K562 (cell line): ENCODE results near the gene ADK. TPM values are rescaled to one million over a fixed set of nuclear protein-coding genes. Genes with fewer than 3 reads are reported as not detected.

ENCODE experiments used
- ATF7 ChIP-seq: fragments of 450-650 bp; IDR thresholded peaks from 2 replicates; pipeline ENCODE4 v1.7.1; 2014; ENCODE audit warnings: mild to moderate bottlenecking, moderate library complexity
- COPS2 ChIP-seq: fragments of 450-650 bp; conservative IDR thresholded peaks from 2 replicates; pipeline ENCODE4 v1.6.1; 2016; ENCODE audit warnings: mild to moderate bottlenecking, moderate library complexity
- GABPB2 ChIP-seq: fragments of 250-450 bp; sonication (Bioruptor Pico); conservative IDR thresholded peaks from 2 replicates; pipeline ENCODE4 v1.5.1; 2021; ENCODE audit warnings: mild to moderate bottlenecking
- MAZ ChIP-seq, 2 experiments: fragments of 450-650 bp in 1 of 2; sonication (generic) in 1 of 2; formaldehyde crosslinking; IDR thresholded peaks in 1 of 2; conservative IDR thresholded peaks in 1 of 2; 2 replicates each; pipeline versions ENCODE4 v1.4.0 to v1.5.0; 2020; ENCODE audit warnings: mild to moderate bottlenecking in 1 of 2, missing genetic modification reagents in 1 of 2
- MEIS2 ChIP-seq: fragments of 450-650 bp; IDR thresholded peaks from 2 replicates; pipeline ENCODE4 v1.6.1; 2014; ENCODE audit warnings: mild to moderate bottlenecking; ENCODE audit not compliant: partially characterized antibody
- NFIC ChIP-seq: fragments of 450-650 bp; IDR thresholded peaks from 2 replicates; pipeline ENCODE4 v1.6.1; 2017; ENCODE audit warnings: mild to moderate bottlenecking, inconsistent platforms
- SAFB2 ChIP-seq: fragments of 200-400 bp; formaldehyde crosslinking; IDR thresholded peaks from 2 replicates; pipeline ENCODE4 v1.6.1; 2018; ENCODE audit warnings: borderline replicate concordance, low read length, low read depth, moderate library complexity; ENCODE audit not compliant: severe bottlenecking
- SPI1 ChIP-seq: IDR thresholded peaks from 2 replicates; pipeline ENCODE4 v1.6.1; 2011; ENCODE audit warnings: low read depth, low read length, control low read depth, borderline replicate concordance
- ZKSCAN8 ChIP-seq: fragments of 200-800 bp; sonication (Bioruptor generic); IDR thresholded peaks from 2 replicates; pipeline ENCODE4 v1.6.1; 2016; ENCODE audit warnings: missing genetic modification characterization, missing compliant biosample characterization
- ZNF143 ChIP-seq: sonication (generic); formaldehyde crosslinking; IDR thresholded peaks from 2 replicates; pipeline ENCODE4 v1.9.0; 2022; ENCODE audit warnings: mild to moderate bottlenecking, missing genetic modification reagents
- ZNF224 ChIP-seq: sonication (generic); formaldehyde crosslinking; IDR thresholded peaks from 2 replicates; pipeline ENCODE4 v1.8.0; 2022; ENCODE audit warnings: mild to moderate bottlenecking, missing genetic modification reagents
- polyA plus RNA-seq, 8 experiments: library from polyadenylated mRNA; depleted of rRNA in 4 of 8; stranded (reverse) in 5 of 8; unstranded in 3 of 8; fragments of >200 nt; fragmentation: Nextera tagmentation in 2 of 8; fragmentation: Illumina TruSeq in 1 of 8; extraction: Ambion mirVana in 2 of 8; extraction: Trizol in 1 of 8; gene quantifications; 2 replicates each; pipeline versions ENCODE4 v1.2.1 to v1.2.3, GENCODE V29; 2011 to 2014; ENCODE audit warnings: inconsistent platforms in 1 of 8, missing spikeins in 1 of 8
- total RNA-seq, 7 experiments: library from RNA; depleted of rRNA in 6 of 7; stranded (reverse); fragments of >200 nt in 6 of 7; fragmentation: Illumina TruSeq in 2 of 7; extraction: Trizol in 2 of 7; gene quantifications; 2 replicates each; pipeline versions ENCODE4 v1.2.1 to v1.2.3, GENCODE V29; 2011 to 2021; ENCODE audit warnings: low replicate concordance in 1 of 7
- TF ChIP-seq, protein P1 (sequence below): sonication (generic); formaldehyde crosslinking; IDR thresholded peaks from 2 replicates; pipeline ENCODE4 v1.8.1; 2023; ENCODE audit warnings: mild to moderate bottlenecking, missing genetic modification reagents, moderate library complexity
- TF ChIP-seq, protein P2 (sequence below): fragments of 450-650 bp; IDR thresholded peaks from 2 replicates; pipeline ENCODE4 v1.6.1; 2018; ENCODE audit not compliant: partially characterized antibody
- TF ChIP-seq, protein P3 (sequence below): fragments of 450-650 bp; IDR thresholded peaks from 2 replicates; pipeline ENCODE4 v1.6.1; 2016; ENCODE audit warnings: low read depth

ADK gene
- total and polyA plus RNA-seq, 9 of the 15 experiments (the other 6 are each of a cell fraction or from before 2014, with no cell fraction given) = 54.2 to 97.8 (median 73.6) TPM

DNA sequence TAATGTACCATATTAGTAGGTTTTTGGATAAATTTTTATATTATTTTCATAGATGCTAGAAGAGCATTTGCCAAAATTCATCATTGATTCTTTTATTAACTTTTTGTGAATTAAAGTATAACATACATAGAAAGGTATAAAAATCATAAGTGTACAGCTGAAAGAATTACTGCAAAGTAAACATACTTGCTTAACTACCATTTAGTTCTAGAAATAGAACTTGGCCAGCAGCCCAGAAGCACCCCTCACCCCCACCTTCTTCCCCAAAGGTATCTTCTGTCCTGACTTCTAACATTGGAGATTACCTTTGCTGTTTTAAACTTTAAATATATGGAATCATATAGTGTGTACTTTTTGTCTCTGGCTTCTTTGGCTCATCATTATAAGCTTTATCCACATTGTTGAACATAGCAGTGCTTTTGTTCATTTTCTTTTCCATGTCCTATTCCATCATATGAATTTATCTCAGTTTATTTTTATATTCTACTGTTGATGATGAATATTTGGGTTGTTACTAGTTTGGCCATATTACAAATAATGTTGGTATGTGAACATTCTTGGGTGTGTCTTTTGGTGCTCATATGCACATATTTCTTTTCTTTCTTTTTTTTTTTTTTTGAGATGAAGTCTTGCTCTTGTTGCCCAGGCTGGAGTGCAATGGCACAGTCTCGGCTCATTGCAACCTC lies 142.8 kb downstream of the ADK start (continued):
- TF ChIP-seq COPS2 (no peak), GABPB2 (CRISPR knock-in tag) (no peak), ZNF224 (CRISPR knock-in tag) (no peak), NFIC (peak; percentile 88), MAZ (CRISPR knock-in tag; conservative IDR thresholded peaks at IDR 0.05 in 1 of 2, IDR thresholded peaks at IDR 0.05 in 1 of 2) (0 out of 4 replicates have a peak, but pooled peaks of 1 of the 2 experiments have one; percentile 18), ZKSCAN8 (no peak), SAFB2 (no peak), SPI1 (no peak), ATF7 (no peak), ZNF143 (CRISPR knock-in tag) (no peak), MEIS2 (peak; percentile 90)
- TF ChIP-seq, protein P1, sequence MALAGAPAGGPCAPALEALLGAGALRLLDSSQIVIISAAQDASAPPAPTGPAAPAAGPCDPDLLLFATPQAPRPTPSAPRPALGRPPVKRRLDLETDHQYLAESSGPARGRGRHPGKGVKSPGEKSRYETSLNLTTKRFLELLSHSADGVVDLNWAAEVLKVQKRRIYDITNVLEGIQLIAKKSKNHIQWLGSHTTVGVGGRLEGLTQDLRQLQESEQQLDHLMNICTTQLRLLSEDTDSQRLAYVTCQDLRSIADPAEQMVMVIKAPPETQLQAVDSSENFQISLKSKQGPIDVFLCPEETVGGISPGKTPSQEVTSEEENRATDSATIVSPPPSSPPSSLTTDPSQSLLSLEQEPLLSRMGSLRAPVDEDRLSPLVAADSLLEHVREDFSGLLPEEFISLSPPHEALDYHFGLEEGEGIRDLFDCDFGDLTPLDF (CRISPR knock-in tag) = no peak
- TF ChIP-seq, protein P2, sequence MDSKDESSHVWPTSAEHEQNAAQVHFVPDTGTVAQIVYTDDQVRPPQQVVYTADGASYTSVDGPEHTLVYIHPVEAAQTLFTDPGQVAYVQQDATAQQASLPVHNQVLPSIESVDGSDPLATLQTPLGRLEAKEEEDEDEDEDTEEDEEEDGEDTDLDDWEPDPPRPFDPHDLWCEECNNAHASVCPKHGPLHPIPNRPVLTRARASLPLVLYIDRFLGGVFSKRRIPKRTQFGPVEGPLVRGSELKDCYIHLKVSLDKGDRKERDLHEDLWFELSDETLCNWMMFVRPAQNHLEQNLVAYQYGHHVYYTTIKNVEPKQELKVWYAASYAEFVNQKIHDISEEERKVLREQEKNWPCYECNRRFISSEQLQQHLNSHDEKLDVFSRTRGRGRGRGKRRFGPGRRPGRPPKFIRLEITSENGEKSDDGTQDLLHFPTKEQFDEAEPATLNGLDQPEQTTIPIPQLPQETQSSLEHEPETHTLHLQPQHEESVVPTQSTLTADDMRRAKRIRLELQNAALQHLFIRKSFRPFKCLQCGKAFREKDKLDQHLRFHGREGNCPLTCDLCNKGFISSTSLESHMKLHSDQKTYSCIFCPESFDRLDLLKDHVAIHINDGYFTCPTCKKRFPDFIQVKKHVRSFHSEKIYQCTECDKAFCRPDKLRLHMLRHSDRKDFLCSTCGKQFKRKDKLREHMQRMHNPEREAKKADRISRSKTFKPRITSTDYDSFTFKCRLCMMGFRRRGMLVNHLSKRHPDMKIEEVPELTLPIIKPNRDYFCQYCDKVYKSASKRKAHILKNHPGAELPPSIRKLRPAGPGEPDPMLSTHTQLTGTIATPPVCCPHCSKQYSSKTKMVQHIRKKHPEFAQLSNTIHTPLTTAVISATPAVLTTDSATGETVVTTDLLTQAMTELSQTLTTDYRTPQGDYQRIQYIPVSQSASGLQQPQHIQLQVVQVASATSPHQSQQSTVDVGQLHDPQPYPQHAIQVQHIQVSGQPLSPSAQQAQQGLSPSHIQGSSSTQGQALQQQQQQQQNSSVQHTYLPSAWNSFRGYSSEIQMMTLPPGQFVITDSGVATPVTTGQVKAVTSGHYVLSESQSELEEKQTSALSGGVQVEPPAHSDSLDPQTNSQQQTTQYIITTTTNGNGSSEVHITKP = no peak
- TF ChIP-seq, protein P3, sequence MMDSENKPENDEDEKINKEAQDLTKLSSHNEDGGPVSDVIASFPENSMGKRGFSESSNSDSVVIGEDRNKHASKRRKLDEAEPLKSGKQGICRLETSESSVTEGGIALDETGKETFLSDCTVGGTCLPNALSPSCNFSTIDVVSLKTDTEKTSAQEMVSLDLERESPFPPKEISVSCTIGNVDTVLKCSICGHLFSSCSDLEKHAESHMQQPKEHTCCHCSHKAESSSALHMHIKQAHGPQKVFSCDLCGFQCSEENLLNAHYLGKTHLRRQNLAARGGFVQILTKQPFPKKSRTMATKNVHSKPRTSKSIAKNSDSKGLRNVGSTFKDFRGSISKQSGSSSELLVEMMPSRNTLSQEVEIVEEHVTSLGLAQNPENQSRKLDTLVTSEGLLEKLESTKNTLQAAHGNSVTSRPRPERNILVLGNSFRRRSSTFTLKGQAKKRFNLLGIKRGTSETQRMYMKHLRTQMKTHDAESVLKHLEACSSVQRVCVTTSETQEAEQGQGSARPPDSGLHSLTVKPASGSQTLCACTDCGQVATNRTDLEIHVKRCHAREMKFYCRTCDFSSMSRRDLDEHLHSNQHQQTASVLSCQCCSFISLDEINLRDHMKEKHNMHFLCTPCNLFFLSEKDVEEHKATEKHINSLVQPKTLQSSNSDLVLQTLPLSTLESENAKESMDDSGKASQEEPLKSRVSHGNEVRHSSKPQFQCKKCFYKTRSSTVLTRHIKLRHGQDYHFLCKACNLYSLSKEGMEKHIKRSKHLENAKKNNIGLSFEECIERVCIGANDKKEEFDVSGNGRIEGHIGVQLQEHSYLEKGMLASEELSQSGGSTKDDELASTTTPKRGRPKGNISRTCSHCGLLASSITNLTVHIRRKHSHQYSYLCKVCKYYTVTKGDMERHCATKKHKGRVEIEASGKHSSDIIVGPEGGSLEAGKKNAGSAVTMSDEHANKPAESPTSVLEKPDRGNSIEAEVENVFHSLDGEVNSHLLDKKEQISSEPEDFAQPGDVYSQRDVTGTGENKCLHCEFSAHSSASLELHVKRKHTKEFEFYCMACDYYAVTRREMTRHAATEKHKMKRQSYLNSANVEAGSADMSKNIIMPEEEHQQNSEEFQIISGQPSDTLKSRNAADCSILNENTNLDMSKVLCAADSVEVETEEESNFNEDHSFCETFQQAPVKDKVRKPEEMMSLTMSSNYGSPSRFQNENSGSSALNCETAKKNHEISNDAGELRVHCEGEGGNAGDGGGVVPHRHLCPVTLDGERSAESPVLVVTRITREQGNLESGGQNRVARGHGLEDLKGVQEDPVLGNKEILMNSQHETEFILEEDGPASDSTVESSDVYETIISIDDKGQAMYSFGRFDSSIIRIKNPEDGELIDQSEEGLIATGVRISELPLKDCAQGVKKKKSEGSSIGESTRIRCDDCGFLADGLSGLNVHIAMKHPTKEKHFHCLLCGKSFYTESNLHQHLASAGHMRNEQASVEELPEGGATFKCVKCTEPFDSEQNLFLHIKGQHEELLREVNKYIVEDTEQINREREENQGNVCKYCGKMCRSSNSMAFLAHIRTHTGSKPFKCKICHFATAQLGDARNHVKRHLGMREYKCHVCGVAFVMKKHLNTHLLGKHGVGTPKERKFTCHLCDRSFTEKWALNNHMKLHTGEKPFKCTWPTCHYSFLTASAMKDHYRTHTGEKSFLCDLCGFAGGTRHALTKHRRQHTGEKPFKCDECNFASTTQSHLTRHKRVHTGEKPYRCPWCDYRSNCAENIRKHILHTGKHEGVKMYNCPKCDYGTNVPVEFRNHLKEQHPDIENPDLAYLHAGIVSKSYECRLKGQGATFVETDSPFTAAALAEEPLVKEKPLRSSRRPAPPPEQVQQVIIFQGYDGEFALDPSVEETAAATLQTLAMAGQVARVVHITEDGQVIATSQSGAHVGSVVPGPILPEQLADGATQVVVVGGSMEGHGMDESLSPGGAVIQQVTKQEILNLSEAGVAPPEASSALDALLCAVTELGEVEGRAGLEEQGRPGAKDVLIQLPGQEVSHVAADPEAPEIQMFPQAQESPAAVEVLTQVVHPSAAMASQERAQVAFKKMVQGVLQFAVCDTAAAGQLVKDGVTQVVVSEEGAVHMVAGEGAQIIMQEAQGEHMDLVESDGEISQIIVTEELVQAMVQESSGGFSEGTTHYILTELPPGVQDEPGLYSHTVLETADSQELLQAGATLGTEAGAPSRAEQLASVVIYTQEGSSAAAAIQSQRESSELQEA = no peak
